B cell (primary cell): Measurements from ENCODE around the gene KLHL22. TPM values are rescaled to one million over a fixed set of nuclear protein-coding genes. Genes with fewer than 3 reads are reported as not detected.

Experiments used
- ATAC-seq: fragments of 200-7000 bp; cut with Tn5 transposase; one replicate; pipeline ENCODE4 v1.10.0; 2021; ENCODE audit warnings: low read depth, mild to moderate bottlenecking, moderate number of reproducible peaks, moderate library complexity
- CTCF ChIA-PET: fragments of 350-600 bp; sonication (Branson Sonifier 250); formaldehyde crosslinking; loops from one replicate; lab custom pipeline; 2021; ENCODE audit warnings: antibody characterized with exemption, inconsistent platforms; lab: Charles Lee
- POLR2A ChIA-PET: fragments of 350-600 bp; sonication (Branson Sonifier 250); formaldehyde crosslinking; loops from one replicate; lab custom pipeline; 2021; ENCODE audit warnings: antibody characterized with exemption; lab: Charles Lee
- DNase-seq: peaks from one replicate; pipeline ENCODE4 v3.0.0; 2013
- H2AFZ ChIP-seq: 2 replicates; pipeline ENCODE4 v1.6.1; 2012; ENCODE audit warnings: mild to moderate bottlenecking, low read depth, low read length; ENCODE audit not compliant: insufficient read depth, poor library complexity, severe bottlenecking
- H3K27ac ChIP-seq, 2 donors: 1 replicate in 1 of 2; 2 replicates in 1 of 2; pipeline ENCODE4 v1.5.1; 2012 to 2013; ENCODE audit warnings: low read length in 2 of 2, mild to moderate bottlenecking in 2 of 2, moderate library complexity in 1 of 2
- H3K27me3 ChIP-seq, 4 experiments: fragments of 200-600 bp in 1 of 4; sonication (generic) in 1 of 4; replicated peaks in 1 of 4; 1 replicate in 2 of 4; 2 replicates in 2 of 4; pipeline versions ENCODE4 v1.6.1 to v1.7.0; 2013 to 2016; ENCODE audit warnings: low read length in 3 of 4, mild to moderate bottlenecking in 2 of 4, mixed read lengths in 1 of 4, moderate library complexity in 1 of 4; ENCODE audit not compliant: insufficient read depth in 4 of 4, control insufficient read depth in 3 of 4; ENCODE audit errors: control extremely low read depth in 1 of 4
- H3K36me3 ChIP-seq, 2 experiments: replicated peaks in 1 of 2; 1 replicate in 1 of 2; 2 replicates in 1 of 2; pipeline versions ENCODE4 v1.6.1 to v1.7.1; 2013; ENCODE audit warnings: low read length in 1 of 2; ENCODE audit not compliant: insufficient read depth in 2 of 2, control insufficient read depth in 1 of 2; ENCODE audit errors: control extremely low read depth in 1 of 2, extremely low read depth in 1 of 2
- H3K4me1 ChIP-seq, 2 donors: fragments of 200-600 bp in 1 of 2; sonication (generic) in 1 of 2; 1 replicate in 1 of 2; 2 replicates in 1 of 2; pipeline versions ENCODE4 v1.5.1 to v1.6.1; 2013 to 2017; ENCODE audit warnings: low read length in 2 of 2; ENCODE audit not compliant: control insufficient read depth in 2 of 2, insufficient read depth in 2 of 2
- H3K4me2 ChIP-seq: replicated peaks from 2 replicates; pipeline ENCODE3; 2012; ENCODE audit warnings: mild to moderate bottlenecking, low read depth, low read length; ENCODE audit not compliant: poor library complexity, severe bottlenecking
- H3K4me3 ChIP-seq, 5 experiments: fragments of 200-600 bp in 1 of 5; sonication (generic) in 1 of 5; 1 replicate in 3 of 5; 2 replicates in 2 of 5; pipeline versions ENCODE4 v1.5.1 to v1.7.0; 2011 to 2016; ENCODE audit warnings: low read length in 4 of 5, mild to moderate bottlenecking in 4 of 5, low read depth in 2 of 5, control low read depth in 1 of 5, moderate library complexity in 1 of 5; ENCODE audit not compliant: insufficient read depth in 1 of 5; ENCODE audit errors: control extremely low read depth in 1 of 5, extremely low read depth in 1 of 5
- H3K79me2 ChIP-seq: fragments of 200-600 bp; sonication (generic); one replicate; pipeline ENCODE4 v1.6.0; 2016; ENCODE audit warnings: low read length; ENCODE audit not compliant: control insufficient read depth, insufficient read depth
- H3K9ac ChIP-seq: fragments of 200-600 bp; sonication (generic); 2 replicates; pipeline ENCODE4 v1.6.1; 2017; ENCODE audit warnings: mild to moderate bottlenecking, low read length, moderate library complexity
- H3K9me3 ChIP-seq, 3 donors: one replicate each; pipeline versions ENCODE4 v1.6.1 to v1.7.1; 2013; ENCODE audit warnings: low read length in 2 of 3; ENCODE audit not compliant: control insufficient read depth in 2 of 3, insufficient read depth in 1 of 3; ENCODE audit errors: control extremely low read depth in 1 of 3
- H4K20me1 ChIP-seq: 2 replicates; pipeline ENCODE4 v1.6.0; 2012; ENCODE audit warnings: mild to moderate bottlenecking, low read length; ENCODE audit not compliant: insufficient read depth, control insufficient read depth, poor library complexity, severe bottlenecking
- H3K27ac Mint-ChIP-seq: one replicate; pipeline ENCODE4 v1.8.0; 2021; ENCODE audit warnings: mixed read lengths
- H3K27me3 Mint-ChIP-seq: one replicate; pipeline ENCODE4 v1.8.0; 2021; ENCODE audit warnings: mixed read lengths
- H3K4me1 Mint-ChIP-seq: one replicate; pipeline ENCODE4 v1.8.0; 2021; ENCODE audit warnings: mixed read lengths
- H3K4me3 Mint-ChIP-seq: one replicate; pipeline ENCODE4 v1.8.0; 2021; ENCODE audit warnings: mixed read lengths
- H3K9me3 Mint-ChIP-seq: one replicate; pipeline ENCODE4 v1.8.0; 2022; ENCODE audit warnings: mixed read lengths; ENCODE audit not compliant: insufficient read depth
- CTCF ChIP-seq: fragments of 200-600 bp; IDR thresholded peaks from one replicate; pipeline ENCODE4 v1.8.0; 2022; ENCODE audit warnings: antibody characterized with exemption, mild to moderate bottlenecking
- EZH2 ChIP-seq: IDR thresholded peaks from 2 replicates; pipeline ENCODE4 v1.6.1; 2012; ENCODE audit warnings: borderline replicate concordance, low read depth, mild to moderate bottlenecking, moderate library complexity, low read length; ENCODE audit not compliant: insufficient read depth, poor library complexity, severe bottlenecking
- WGBS: methylation state at CpG from one replicate; pipeline ENCODE4 v1.1.5; 2013; ENCODE audit warnings: missing lambda C conversion rate; ENCODE audit not compliant: insufficient coverage; 5-methylcytosine and 5-hydroxymethylcytosine counted together
- intact Hi-C: fragments of 100-400 bp; cut with micrococcal nuclease; formaldehyde crosslinking; loops from one replicate; pipeline ENCODE4 v1.10.0; 2022
- polyA plus RNA-seq: library from polyadenylated mRNA; depleted of rRNA; stranded (reverse); fragments of >200 nt; gene quantifications from 2 replicates; pipeline ENCODE4 v1.2.3, GENCODE V29; 2012
- total RNA-seq, 2 donors: library from RNA; stranded (reverse); fragments of 120-200 nt in 1 of 2; gene quantifications; 1 replicate in 1 of 2; 2 replicates in 1 of 2; pipeline versions ENCODE4 v1.2.3 to v1.2.4, GENCODE V29; 2013 to 2022

The KLHL22 gene
- total and polyA plus RNA-seq, 2 donors (not counting 1 experiment from before 2014, with no cell fraction given), result 37.0 to 45.6 TPM

- Histone ChIP-seq H3K9ac (no peak overlapping the region), H3K36me3 (peaks cover 0 to 24% of the 10 kb centered on the region in 2 experiments), H3K4me3 (no peak overlapping the region), H3K4me1 (peaks cover 0 to 3% of the 10 kb centered on the region in 2 donors), H3K79me2 (peaks cover 6% of the 10 kb centered on the region), H3K4me2 (no peak overlapping the region), H3K27me3 (no peaks in the 10 kb centered on the region), H3K9me3 (no peaks in the 10 kb centered on the region), H2AFZ (no peak overlapping the region), H3K27ac (no peak overlapping the region), H4K20me1 (no peaks in the 10 kb centered on the region)
- TF ChIP-seq CTCF (no peak), EZH2 (no peak)
- POLR2A ChIA-PET, result interaction anchor here (0.6 kb wide), 1 partner anchor 121 kb away, joined by 10 read pairs; no protein-coding TSS in a partner anchor
- CTCF ChIA-PET, result interaction anchor here (0.7 kb wide), 1 partner anchor 165 kb away, joined by 3 read pairs; no protein-coding TSS in a partner anchor
- H3K9me3 Mint-ChIP-seq, result no peaks in the 10 kb centered on the region
- intact Hi-C loops, result no loop called here
- no peak for ATAC-seq
- H3K4me3 Mint-ChIP-seq, result no peak overlapping the region
- H3K27ac Mint-ChIP-seq, result no peak overlapping the region
- 73% methylated on average over 56 of the region's 62 CpGs for WGBS
- no peaks in the 10 kb centered on the region for H3K27me3 Mint-ChIP-seq
- no peak for DNase-seq
- H3K4me1 Mint-ChIP-seq, result no peaks in the 10 kb centered on the region
These were observed 89.5 kb downstream of the KLHL22 start for GRCh38 chr22:20405931-20406685.

GRCh38 chr22:20405291-20405930 lies 90.2 kb downstream of the KLHL22 start:
- Histone ChIP-seq H3K4me3 (no peak overlapping the region), H3K79me2 (peaks cover 13% of the 10 kb centered on the region), H3K9ac (no peak overlapping the region), H4K20me1 (no peaks in the 10 kb centered on the region), H3K9me3 (no peaks in the 10 kb centered on the region), H3K4me2 (no peak overlapping the region), H3K27ac (no peak overlapping the region), H2AFZ (no peak overlapping the region), H3K27me3 (no peaks in the 10 kb centered on the region), H3K36me3 (peaks cover 0 to 28% of the 10 kb centered on the region in 2 experiments), H3K4me1 (peaks cover 0 to 6% of the 10 kb centered on the region in 2 donors)
- H3K4me3 Mint-ChIP-seq, result no peak overlapping the region
- intact Hi-C loops, result no loop called here
- POLR2A ChIA-PET, result no interaction called here
- no peaks in the 10 kb centered on the region for H3K27me3 Mint-ChIP-seq
- DNase-seq (no peak), ATAC-seq (no peak)
- CTCF ChIA-PET, result no interaction called here
- no peak for TF ChIP-seq CTCF
- TF ChIP-seq EZH2, result no peak
- H3K27ac Mint-ChIP-seq, result no peak overlapping the region
- no peaks in the 10 kb centered on the region for H3K9me3 Mint-ChIP-seq
- 98% methylated on average over 45 of the region's 45 CpGs for WGBS
- H3K4me1 Mint-ChIP-seq, result no peaks in the 10 kb centered on the region
